Spleen (tissue), 11 donors: ENCODE data around the gene PPP1R9B. TPM values are rescaled to one million over a fixed set of nuclear protein-coding genes. Genes with fewer than 3 reads are reported as not detected.

Source experiments
- DNase-seq: peaks from one replicate; pipeline ENCODE4 v3.0.0-alpha.2; 2020
- H3K27ac ChIP-seq, 8 donors: fragments of 200-600 bp; sonication (generic) in 7 of 8; 1 replicate in 4 of 8; 2 replicates in 4 of 8; pipeline versions ENCODE4 v1.5.0 to v1.8.0; 2016 to 2021; ENCODE audit warnings: inconsistent platforms in 4 of 8, mild to moderate bottlenecking in 4 of 8, moderate library complexity in 1 of 8
- H3K27me3 ChIP-seq, 7 donors: fragments of 200-600 bp; sonication (generic) in 6 of 7; replicated peaks in 1 of 7; 1 replicate in 4 of 7; 2 replicates in 3 of 7; pipeline versions ENCODE4 v1.5.0 to v1.8.0; 2016 to 2021; ENCODE audit warnings: inconsistent platforms in 3 of 7, mild to moderate bottlenecking in 1 of 7
- H3K36me3 ChIP-seq, 6 donors: fragments of 200-600 bp; sonication (generic) in 5 of 6; 1 replicate in 4 of 6; 2 replicates in 2 of 6; pipeline versions ENCODE4 v1.5.0 to v1.8.0; 2016 to 2021; ENCODE audit warnings: inconsistent platforms in 2 of 6
- H3K4me1 ChIP-seq, 6 donors: fragments of 200-600 bp; sonication (generic) in 5 of 6; 1 replicate in 3 of 6; 2 replicates in 3 of 6; pipeline versions ENCODE4 v1.5.0 to v1.8.0; 2016 to 2021; ENCODE audit warnings: inconsistent platforms in 3 of 6
- H3K4me3 ChIP-seq, 8 donors: fragments of 200-600 bp; sonication (generic) in 7 of 8; 1 replicate in 4 of 8; 2 replicates in 4 of 8; pipeline versions ENCODE4 v1.5.0 to v1.8.0; 2016 to 2021; ENCODE audit warnings: inconsistent platforms in 4 of 8, mild to moderate bottlenecking in 4 of 8, moderate library complexity in 2 of 8
- H3K9me3 ChIP-seq, 8 donors: fragments of 200-600 bp; sonication (generic) in 7 of 8; 1 replicate in 4 of 8; 2 replicates in 4 of 8; pipeline versions ENCODE4 v1.5.0 to v1.8.0; 2016 to 2021; ENCODE audit warnings: inconsistent platforms in 4 of 8
- CTCF ChIP-seq, 11 experiments: fragments of 200-600 bp in 7 of 11; fragments of 450-650 bp in 4 of 11; sonication (generic) in 4 of 11; IDR thresholded peaks in 8 of 11; conservative IDR thresholded peaks in 3 of 11; 1 replicate in 7 of 11; 2 replicates in 4 of 11; pipeline versions ENCODE4 v1.4.0 to v1.8.0; 2016 to 2021; ENCODE audit warnings: antibody characterized with exemption in 11 of 11, inconsistent platforms in 4 of 11, mild to moderate bottlenecking in 1 of 11
- POLR2A ChIP-seq, 3 donors: fragments of 450-650 bp; IDR thresholded peaks; one replicate each; pipeline ENCODE4 v1.5.1; 2017; ENCODE audit warnings: antibody characterized with exemption in 3 of 3, mild to moderate bottlenecking in 1 of 3
- POLR2AphosphoS5 ChIP-seq, 3 donors: sonication (generic); formaldehyde crosslinking; IDR thresholded peaks; one replicate each; pipeline ENCODE4 v1.5.1; 2017; ENCODE audit warnings: antibody characterized with exemption in 3 of 3
- WGBS, 5 donors: extraction: QIAGEN DNeasy Blood & Tissue Kit in 3 of 5; methylation state at CpG; one replicate each; pipeline versions ENCODE4 v1.1.5 to v1.1.7; 2013 to 2018; 5-methylcytosine and 5-hydroxymethylcytosine counted together
- intact Hi-C: fragments of 100-400 bp; cut with DNase I; formaldehyde crosslinking; loops from one replicate; pipeline ENCODE4 v1.15.0; 2023; ENCODE audit warnings: low total_unique reads
- polyA plus RNA-seq, 3 donors: library from polyadenylated mRNA; stranded (reverse); fragments of 200-250 nt; gene quantifications; one replicate each; pipeline ENCODE4 v1.2.1, GENCODE V29; 2013
- total RNA-seq, 7 donors: library from RNA; depleted of rRNA in 3 of 7; stranded (reverse); fragments of >200 nt in 3 of 7; fragmentation: NEBNext Ultra II Directional in 4 of 7; extraction: Animal tissue kit (Norgen Biotek cat#: 25700) in 4 of 7; gene quantifications; one replicate each; pipeline versions ENCODE4 v1.1.0 to v1.2.1, GENCODE V29; 2016 to 2021
- donor health status: healthy with polysubstance abuse.
- donor health status: DM: no; HTN: no; CAD: no; lungs with moderate emphysema.
- donor health status: DM: no; HTN: no; CAD: no.
- donor health status: Bipolar disorder and iron deficiency.
- donor health status: healthy.
- donor health status: DM: no; HTN: no; CAD: no.
- donor health status: DM: yes; HTN: yes; CAD: no.

The PPP1R9B gene
- total and polyA plus RNA-seq, 10 donors = 30.0 to 136 (median 86.2) TPM

GRCh38 chr17:50096092-50096491 is 54.4 kb downstream of the PPP1R9B start:
- no peak for DNase-seq
- 31 to 70% (median 44%) methylated on average over 2 to 6 of the region's 6 CpGs for WGBS, 5 donors
- no peaks in the 10 kb centered on the region for H3K27me3 ChIP-seq
- peaks cover 14 to 59% (median 33%) of the 10 kb centered on the region in 6 donors for H3K4me1 ChIP-seq
- intact Hi-C loops = no loop called here
- H3K36me3 ChIP-seq = peaks cover 0 to 43% (median 21%) of the 10 kb centered on the region in 6 donors
- no peaks in the 10 kb centered on the region for H3K9me3 ChIP-seq
- H3K4me3 ChIP-seq = peak overlapping the region; percentile 78 to 98 (median 89)
- TF ChIP-seq CTCF (IDR thresholded peaks at IDR 0.05 in 8 of 11, conservative IDR thresholded peaks at IDR 0.05 in 3 of 11) (no peak), POLR2AphosphoS5 (IDR thresholded peaks at IDR 0.05) (no peak), POLR2A (IDR thresholded peaks at IDR 0.05) (no peak)
- H3K27ac ChIP-seq = peak overlapping the region in 6 of 8 donors; percentile 74 to 90 (median 85)

- peak overlapping the region; percentile 71 to 90 (median 82) for H3K27ac ChIP-seq
- peak overlapping the region; percentile 78 to 98 (median 89) for H3K4me3 ChIP-seq
- peaks cover 0 to 38% (median 17%) of the 10 kb centered on the region in 6 donors for H3K36me3 ChIP-seq
- intact Hi-C loops = no loop called here
- TF ChIP-seq POLR2AphosphoS5 (IDR thresholded peaks at IDR 0.05) = no peak
- TF ChIP-seq CTCF (IDR thresholded peaks at IDR 0.05 in 8 of 11, conservative IDR thresholded peaks at IDR 0.05 in 3 of 11) = no peak
- TF ChIP-seq POLR2A (IDR thresholded peaks at IDR 0.05) = no peak
- H3K4me1 ChIP-seq = peaks cover 14 to 54% (median 31%) of the 10 kb centered on the region in 6 donors
- H3K9me3 ChIP-seq = no peaks in the 10 kb centered on the region
- H3K27me3 ChIP-seq = no peaks in the 10 kb centered on the region
- WGBS, 5 donors = 1 to 2% (median 1%) methylated on average over 12 of the region's 12 CpGs
- no peak for DNase-seq
Observed at GRCh38 chr17:50095626-50096037, 54.8 kb downstream of the PPP1R9B start.

- Histone ChIP-seq H3K27ac (peak within 1 kb of the TSS; percentile 73 to 90 (median 82)), H3K4me3 (peak within 1 kb of the TSS; percentile 78 to 98 (median 89)), H3K9me3 (no peaks in the 10 kb centered on the region), H3K4me1 (peaks cover 14 to 49% (median 28%) of the 10 kb centered on the region in 6 donors), H3K27me3 (no peaks in the 10 kb centered on the region), H3K36me3 (peaks cover 0 to 36% (median 14%) of the 10 kb centered on the region in 6 donors)
- peak in 4 of 11 experiments; percentile 23 to 48 (median 39) for TF ChIP-seq CTCF (IDR thresholded peaks at IDR 0.05 in 8 of 11, conservative IDR thresholded peaks at IDR 0.05 in 3 of 11)
- TF ChIP-seq POLR2AphosphoS5 (IDR thresholded peaks at IDR 0.05) = peak; percentile 72 to 91 (median 91)
- no peak for TF ChIP-seq POLR2A (IDR thresholded peaks at IDR 0.05)
- intact Hi-C loops = no loop called here
- 0 to 1% (median 1%) methylated on average over 33 to 68 of the region's 68 CpGs for WGBS, 5 donors
- DNase-seq = peak; percentile 98
Observed at GRCh38 chr17:50094753-50095619, 55.5 kb downstream of the PPP1R9B start, which contains the start of gene PDK2. Gene PDK2, plus strand, starts transcription at chr17:50095351. Its CDS starts 85 bp downstream, at chr17:50095436.

- 0 to 1% (median 0%) methylated on average over 19 to 21 of the region's 21 CpGs for WGBS, 5 donors
Observed at GRCh38 chr17:50094243-50094752, 56.2 kb downstream of the PPP1R9B start.

More at GRCh38 chr17:50094243-50094752, 56.2 kb downstream of the PPP1R9B start:
- intact Hi-C loops = no loop called here
- Histone ChIP-seq H3K36me3 (peaks cover 0 to 36% (median 16%) of the 10 kb centered on the region in 6 donors), H3K4me3 (peak overlapping the region; percentile 78 to 98 (median 89)), H3K9me3 (no peaks in the 10 kb centered on the region), H3K27ac (peak overlapping the region; percentile 73 to 90 (median 82)), H3K4me1 (peaks cover 14 to 44% (median 26%) of the 10 kb centered on the region in 6 donors), H3K27me3 (no peaks in the 10 kb centered on the region)
- DNase-seq = peak; percentile 96
- TF ChIP-seq POLR2A (IDR thresholded peaks at IDR 0.05) (no peak), POLR2AphosphoS5 (IDR thresholded peaks at IDR 0.05) (peak in 2 of 3 donors; percentile 43 to 51), CTCF (IDR thresholded peaks at IDR 0.05 in 8 of 11, conservative IDR thresholded peaks at IDR 0.05 in 3 of 11) (peak; percentile 81 to 98 (median 96))
